Measurements from ENCODE around the gene ADCY1.

The ADCY1 gene

DNA sequence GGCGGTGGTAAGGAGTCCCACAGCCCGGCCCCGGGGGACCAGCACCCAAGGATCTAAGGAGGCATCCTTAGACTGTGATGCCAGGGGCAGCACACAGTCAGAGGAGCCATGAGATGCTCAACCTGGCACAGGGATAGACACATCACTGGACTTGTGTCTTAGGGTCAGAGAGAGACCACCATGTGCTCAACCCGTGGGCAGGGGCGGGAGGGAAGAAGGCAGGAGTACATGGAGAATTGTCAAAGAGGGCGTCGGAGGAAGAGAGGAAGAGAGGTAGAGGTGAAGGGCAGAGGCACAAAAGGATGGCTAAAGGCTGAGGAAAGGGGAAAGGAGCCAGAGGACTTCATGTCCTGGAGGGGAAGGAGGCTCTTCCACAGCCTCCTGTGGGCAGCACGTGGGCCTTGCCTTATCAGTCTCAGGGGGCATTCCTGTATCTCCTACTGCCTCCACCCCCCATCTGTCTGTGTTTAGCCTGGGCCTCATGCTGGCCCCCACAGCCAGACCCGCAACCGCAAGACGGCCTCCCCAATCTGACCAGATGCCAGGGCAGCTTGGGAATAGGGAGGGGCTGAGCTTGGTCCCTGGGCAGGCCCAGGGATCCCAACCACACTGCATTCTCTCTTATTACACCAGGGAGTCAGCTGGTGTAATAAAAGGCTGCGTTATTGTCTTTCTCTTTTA, 2.2 kb downstream of the ADCY1 start:
- DNase-seq (ENCODE audit: low read depth in 2 of 2), result no peak

DNA sequence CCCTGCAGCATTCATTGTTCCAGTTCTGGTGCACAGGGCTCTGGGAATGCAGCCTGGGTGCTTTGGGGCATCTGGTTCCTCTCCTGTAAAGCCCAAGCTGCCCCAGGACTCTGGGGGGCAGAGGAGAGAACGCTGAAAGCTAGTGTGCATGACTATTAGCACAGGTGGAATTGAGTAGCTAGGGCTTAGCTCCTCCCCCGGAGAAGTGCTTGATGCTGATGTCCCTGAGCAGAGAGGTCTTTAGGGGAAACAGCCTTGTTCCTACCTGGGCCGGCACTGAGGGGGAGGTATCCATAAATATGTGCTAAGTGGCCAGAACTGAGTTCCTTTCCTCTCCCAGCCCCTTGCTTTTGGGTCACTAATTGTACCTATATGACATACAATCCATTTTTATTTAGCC, 3.9 kb downstream of the ADCY1 start:
- no peak for DNase-seq (ENCODE audit: low read depth in 2 of 2)

DNA sequence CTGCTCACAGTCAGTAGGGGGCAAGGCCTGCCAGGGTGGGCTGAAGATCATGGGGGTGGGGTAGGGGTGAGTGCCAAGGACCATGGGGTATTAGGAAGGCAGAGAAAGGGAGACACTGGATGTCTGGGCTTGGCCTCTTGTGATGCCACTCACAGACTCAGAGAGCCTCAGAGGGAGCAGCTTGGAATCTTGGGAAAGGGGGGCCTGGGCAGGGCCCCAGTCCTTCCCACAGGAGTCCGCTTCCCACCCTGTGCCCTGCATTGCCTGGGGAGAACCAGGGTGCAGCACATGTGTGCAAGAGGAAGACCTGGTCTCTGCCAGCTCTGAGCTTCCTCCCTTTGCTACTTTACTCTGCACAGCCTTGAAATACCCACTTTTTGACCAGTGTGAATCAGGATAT, 4.3 kb downstream of the ADCY1 start:
- no peak for DNase-seq (ENCODE audit: low read depth in 2 of 2)

DNA sequence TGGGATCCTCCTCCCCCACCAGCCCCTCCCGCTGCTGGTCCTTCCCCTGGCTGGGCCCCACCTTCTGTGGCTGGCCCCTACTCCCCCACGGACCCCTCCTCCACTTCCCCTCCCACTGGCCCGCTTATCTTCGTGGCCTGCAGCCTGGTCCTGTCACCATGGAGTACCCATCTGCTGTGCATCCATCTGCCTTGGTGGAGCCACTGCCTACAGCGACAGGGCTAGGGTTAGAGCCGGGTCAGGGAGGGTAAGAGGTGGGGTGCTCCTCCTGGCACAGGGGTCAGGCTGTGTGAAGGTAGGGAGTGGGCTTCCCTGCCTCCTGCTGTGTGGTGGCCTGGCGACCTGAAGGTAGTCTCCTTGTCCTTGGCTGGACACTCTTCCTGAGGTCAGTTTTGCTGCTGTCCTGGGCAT, 5.2 kb downstream of the ADCY1 start:
- no peak for DNase-seq (ENCODE audit: low read depth in 2 of 2)

DNA sequence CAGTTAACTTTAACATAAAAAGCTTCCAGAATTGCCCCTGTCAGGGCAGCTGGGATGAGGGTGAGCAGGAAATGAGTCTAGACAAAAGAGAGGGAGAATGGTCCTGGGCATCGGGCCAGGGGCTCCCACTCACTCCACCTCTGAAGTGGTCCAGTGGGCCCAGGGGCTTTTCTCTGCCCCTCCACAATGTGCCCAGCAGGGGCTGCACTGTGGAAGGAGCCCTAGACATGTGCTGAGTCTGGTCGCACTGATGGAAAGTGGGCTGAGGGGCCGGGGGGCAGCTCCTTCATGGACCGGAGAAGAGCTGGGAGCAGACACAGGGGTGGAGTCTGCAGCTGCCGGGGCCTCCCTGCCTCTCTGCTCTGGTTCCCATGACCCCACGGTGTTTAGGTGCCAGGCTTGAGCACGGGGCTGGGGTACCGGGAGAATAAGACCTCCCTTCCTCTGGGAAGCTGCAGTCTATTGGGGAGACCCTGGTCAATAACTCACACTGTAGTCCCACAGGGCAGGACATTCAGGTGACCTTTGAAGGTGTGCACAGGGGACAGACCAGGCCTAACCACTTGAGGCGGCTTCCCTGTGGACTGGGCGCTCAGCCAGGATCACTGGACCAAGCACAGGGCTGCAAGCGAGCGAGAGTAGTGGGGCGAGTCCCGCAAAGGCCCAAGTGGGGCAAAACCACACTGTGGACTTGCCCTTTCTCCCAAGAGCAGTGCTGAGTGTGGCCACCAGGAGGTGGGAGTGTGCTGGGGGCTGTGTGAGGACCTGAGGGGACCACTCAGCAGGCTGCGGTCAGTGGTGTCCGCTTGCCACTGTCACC, 6.1 kb downstream of the ADCY1 start:
- no peak for DNase-seq (ENCODE audit: low read depth in 2 of 2)

DNA sequence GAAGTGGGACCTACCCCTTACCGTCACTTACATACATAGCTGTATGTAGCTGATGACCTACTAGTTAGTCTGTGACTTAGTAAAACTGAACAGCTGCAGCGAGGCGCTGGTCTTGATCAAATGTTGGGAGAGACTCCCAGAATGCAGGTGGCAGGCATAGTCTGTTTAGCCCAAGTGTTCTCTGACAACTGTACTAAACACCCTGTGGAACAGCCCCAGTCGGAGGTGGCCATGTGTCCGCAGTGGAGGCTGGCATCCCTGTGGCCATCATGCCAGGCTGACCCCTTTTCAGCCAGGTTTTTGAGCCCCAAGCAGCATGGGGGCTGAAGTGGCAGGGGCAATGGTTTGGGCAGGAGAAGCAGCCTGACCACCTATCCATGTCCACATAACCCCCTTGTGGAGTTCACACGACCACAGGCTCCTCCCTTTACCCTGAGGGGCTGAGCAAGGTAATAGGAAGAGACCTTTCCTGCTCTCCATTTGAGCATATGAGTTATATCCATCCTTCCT, 7.2 kb downstream of the ADCY1 start:
- no peak for DNase-seq (ENCODE audit: low read depth in 2 of 2)

DNA sequence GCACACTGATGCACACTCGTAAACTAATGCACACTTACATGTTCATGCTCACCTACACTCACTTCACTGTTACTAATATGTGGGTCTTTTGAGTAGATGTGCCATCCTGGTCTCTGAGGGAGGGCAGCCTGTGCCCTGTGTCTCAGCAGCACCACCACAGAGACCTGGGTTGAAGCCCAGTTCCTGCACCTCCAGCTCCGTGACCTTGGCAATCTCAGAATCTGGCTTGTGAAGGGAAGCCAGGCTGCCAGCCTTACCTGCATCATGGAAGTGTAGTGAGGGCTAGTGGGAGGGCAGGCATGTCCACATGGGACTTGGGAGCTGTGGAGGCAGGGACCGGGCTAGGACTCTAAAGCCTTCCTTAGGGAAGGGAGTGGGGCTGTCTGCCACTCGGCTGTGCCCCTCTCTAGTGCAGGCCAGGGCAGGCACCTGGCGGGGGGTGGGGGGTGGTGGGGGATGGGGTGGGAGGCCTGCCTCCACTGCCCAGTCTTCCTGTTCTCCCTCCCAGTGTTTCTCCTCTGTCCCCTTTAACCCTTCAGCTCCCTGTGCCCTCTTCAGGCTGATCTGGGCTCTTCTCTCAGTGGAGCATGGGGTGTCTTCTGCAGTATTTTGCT, 8.1 kb downstream of the ADCY1 start:
- no peak for DNase-seq (ENCODE audit: low read depth in 2 of 2)

DNA sequence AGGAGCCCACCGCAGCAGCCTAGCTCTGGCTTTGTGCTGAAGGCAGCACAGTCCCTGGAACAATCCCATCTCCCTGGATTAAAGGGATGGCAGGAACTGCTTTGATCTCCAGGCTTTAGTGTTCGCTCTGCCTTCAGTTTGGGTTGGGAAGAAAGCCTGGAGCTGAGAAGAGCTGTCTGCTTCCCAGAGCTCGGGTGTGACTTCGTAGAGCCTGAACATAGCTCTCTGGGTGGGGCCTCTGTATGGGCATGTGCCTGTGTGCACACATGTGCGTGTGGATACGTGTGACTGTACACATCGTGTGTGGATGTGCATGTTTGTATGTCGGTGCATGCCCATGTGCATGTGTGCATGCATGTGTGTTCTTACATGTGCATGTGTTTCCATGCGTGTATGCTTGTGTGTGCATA, 8.7 kb downstream of the ADCY1 start:
- no peak for DNase-seq (ENCODE audit: low read depth in 2 of 2)

DNA sequence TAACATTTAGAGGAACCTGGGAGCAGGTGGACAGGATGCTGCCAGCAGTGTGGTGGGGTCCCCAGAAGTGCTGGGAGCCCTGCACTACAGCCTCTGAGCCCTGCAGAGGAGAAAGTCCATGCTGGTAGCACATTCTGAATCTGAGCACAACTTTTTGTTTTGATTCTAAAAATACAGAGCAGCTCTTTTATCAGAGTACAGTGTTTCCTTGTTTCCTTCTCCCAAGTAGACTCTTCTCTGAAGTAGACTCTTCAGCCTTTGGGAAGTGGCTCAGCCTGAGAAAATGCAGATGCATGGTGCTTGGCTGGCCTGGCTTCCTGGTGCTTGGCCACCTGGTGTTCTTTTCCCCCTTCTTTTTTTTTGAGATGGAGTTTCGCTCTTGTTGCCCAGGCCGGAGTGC, 9.1 kb downstream of the ADCY1 start:
- no peak for DNase-seq (ENCODE audit: low read depth in 2 of 2)

DNA sequence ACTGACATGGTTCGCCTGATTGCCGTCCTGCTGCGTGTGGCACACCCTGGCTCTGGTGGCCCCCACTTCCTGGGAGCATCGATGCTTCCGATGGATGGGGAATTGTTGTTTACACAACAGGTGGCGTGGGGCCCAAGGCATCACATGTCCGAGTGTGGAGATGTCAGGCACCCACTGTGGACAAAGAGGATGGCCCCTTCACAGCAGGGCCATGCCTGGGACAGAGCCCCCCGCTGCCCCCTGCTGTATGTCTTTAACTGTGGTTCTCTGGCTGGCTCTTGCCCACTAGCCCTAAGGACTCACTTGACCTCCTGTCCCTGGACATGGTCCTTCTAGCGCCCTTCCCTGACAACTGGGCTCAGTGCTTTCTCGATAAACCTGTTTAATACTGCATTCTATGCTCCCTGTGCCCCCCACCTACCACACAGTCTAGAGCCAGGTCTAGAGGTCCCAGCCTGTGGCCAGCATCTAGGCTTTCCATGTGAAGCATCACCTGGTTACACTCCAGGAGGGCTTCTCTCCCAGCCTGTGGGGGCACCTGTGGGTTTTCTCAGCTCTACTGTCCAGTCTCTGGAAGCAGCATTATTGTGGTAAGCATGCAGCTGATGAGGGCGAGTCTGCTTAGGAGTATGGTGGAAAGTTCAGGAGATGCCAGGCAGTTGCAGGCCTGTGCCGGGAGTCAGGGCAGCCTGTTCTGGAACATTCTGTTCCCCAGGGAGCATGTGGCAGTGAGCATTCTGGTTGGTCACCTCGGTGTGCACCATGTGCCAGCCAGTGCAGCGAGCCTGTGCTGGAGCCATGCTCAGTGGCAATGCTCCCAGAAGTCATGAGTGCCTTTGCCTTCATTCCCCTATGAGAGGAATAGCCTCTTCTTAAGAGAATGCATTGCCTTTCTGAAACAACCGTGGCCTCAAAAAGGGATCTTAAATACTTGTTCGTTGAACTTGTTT, 10.4 kb downstream of the ADCY1 start:
- no peak for DNase-seq (ENCODE audit: low read depth in 2 of 2)

DNA sequence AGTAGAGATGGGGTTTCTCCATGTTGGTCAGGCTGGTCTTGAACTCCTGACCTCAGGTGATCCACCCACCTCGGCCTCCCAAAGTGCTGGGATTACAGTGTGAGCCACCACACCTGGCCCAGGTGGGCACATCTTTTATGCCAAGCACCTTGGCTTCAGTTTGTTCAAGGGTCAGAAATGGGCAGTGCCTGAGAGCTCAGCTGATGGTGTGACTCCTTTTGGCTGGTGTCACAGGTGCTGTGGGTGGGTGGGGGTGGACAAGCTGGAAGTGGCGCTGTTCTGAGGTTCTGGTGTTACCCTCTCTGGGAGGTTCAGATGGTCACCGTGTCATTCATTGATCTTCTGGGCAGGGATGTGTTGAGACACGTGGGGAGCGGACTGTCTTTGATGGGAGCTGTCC, 11.5 kb downstream of the ADCY1 start:
- no peak for DNase-seq (ENCODE audit: low read depth in 2 of 2)

DNA sequence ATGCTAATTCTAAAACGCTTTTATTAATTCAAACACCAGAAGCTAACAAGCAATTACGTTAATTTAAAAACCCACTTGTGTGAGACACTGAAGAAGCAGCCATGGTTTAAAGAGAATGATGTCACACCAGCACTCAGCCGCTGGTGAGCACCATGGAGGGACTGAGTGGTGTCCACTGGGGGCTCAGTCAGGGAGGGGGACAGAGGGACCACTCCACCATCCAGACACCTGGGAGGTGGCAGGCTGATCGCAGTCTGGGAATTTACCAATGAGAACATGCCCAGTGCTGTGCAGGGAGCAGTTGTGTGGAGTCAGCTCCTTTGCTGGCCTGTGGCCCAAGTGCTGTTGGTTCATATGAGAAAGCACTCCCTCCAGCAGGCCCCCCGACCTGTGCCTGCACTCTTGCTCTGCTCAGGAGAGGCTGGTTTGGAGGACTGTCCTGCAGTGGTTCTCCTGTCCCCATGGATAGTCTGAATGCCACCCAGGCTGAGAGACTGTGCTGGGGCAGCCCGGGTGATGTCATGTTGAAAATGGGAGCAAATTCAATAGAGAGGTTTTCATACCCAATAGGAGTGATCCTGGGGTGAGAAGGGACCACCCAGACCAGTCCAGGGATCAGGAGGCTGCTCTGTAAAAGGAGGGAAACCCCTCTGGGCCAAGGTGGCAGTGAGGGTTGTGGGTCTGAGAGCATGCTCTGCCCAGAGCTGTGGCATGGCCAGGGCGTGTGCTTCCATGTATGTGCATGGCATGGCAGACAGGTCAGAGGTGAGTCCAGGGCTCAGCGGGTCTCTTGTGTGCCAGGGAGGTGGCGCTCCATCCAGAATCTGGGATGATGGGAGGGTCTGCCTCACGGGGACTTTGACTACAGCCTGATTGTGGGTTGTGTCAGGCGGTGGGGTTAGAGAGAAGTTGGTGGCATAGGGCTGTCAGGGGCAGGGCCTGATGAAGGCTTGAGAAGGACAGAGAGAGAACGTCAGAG, 12.7 kb downstream of the ADCY1 start:
- DNase-seq (ENCODE audit: low read depth in 2 of 2), result no peak

DNA sequence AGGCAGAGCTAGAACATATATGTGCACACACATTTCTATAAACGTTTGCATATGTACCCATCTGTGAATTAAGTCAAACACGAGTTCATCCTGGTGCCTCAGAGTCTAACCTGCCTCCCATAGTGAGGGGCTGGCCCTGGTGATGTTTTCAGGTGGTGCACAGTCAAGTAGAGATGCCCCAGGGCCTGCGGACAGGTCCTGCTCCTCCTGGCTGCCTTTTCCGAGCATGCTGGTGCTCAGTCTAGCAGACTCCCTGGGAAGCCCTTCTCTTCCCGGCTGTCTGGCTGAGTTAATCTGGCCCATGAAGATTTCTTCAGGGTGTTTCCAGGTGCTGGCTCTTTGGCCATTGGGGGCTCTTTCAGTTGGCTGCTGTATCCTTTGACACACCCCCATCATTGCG, 14.3 kb downstream of the ADCY1 start:
- no peak for DNase-seq (ENCODE audit: low read depth in 2 of 2)

DNA sequence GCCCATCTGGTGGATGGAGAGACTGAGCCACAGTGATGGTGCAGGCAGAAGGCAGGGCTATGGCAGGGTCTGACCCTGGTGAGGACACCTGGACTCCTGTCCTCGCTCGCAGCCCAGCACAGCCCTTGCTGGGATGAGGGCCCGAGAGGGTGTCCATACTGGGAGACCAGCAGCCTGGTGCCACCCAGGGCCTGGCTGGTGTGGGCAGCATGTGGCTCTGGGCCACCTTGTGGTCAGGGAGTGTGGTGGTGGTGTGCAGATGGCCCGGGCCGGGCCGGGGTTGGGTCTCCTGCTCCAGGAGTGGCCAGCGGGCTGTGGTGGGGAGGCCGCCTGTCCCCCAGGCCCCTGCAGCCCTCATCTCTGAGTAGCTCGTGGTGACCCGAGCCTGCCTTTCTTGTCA, 14.9 kb downstream of the ADCY1 start:
- no peak for DNase-seq (ENCODE audit: low read depth in 2 of 2)

DNA sequence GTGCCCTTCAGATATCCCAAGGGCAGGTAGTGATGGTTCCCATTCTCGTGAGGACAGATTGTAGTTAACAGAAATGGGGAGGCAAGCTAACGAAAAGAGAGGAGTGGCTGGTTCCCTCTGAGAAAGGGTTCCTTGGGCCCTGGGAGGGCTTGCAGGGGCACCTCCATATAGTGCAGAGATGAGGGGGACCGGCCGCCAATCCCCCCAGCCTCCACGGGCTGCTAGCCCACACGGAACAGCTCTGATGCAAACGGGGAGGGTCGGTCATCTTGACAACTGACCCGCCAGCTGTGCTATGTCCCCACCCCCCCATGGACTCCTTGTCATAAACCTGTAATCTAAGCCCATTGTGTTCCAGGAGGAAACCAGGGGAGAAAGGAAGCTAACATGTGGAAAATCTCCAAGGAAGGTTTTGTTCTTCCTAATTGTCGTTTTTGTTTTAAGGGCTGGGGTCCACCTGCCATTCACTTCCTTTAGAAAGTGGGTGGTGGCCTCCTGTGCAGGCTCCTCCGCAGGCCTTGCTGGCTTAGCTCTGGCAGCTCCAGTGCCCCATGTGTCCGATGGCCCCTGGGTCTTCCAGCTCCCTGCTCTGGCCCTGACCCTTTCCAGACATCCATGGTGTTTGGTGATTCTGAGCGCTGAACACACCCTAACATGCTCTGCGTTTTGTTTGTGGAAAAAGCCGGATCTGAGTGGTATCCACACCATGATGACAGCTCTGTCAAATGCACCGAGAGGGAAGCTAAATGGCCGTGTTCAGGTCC, 15.9 kb downstream of the ADCY1 start:
- DNase-seq (ENCODE audit: low read depth in 2 of 2), result no peak

DNA sequence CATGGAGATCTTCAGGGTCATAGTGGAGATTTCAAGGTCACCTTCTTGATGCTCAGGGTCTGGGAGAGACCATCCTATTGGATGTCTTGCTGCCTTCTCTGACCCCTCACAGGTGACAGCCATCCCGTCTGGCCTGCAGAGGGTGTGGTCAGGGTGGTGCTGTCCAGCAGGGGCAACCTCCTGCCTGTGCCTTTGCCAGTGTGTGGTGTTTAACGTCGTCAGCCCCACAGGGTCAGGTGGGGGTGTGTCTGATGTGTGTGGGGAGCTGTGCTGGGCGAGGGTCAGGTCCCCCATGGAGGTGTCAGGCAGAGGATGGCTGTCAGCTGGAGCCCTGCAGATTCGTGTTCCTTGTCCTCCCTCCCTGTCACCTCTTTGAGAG, 16.5 kb downstream of the ADCY1 start:
- no peak for DNase-seq (ENCODE audit: low read depth in 2 of 2)

DNA sequence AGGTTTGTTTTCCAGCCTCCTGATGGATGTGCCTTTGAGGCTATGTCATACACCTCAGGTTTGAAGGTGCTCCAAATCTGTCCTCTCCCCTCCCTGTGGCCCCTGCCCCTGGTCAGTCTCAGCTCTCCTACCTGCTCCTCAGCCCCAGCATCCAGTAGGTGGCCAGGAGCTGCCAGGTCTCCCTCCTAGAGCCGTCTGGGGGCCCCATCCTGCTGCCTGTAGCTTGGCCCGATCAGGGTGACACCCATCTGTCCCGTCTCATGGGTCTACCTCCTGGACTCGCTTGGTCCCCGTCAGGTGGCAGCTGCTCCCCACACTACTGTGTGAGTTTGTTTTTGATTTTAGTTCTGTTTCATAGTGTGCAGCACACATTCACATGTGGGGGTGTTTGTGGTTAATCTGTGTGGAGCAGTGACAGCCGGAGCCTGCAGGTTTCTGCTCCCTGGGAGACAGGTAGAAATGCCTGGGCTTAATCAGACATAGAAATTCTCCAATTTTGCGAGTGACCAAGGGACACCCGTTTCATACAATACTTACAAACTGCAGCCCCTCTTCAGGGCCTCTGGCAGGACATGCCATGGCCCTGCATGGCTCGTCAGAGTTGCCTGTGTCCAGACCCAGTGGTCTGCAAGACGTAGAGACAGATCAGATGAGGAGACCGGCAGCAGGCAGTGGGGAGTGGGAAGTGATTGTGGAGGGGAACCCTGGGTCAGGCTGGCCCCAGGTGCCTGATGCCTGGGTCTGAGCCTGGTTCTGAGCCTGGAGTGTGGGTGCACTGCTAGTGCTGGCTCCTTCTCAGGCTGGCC, 17.1 kb downstream of the ADCY1 start:
- DNase-seq (ENCODE audit: low read depth in 2 of 2), result no peak

DNA sequence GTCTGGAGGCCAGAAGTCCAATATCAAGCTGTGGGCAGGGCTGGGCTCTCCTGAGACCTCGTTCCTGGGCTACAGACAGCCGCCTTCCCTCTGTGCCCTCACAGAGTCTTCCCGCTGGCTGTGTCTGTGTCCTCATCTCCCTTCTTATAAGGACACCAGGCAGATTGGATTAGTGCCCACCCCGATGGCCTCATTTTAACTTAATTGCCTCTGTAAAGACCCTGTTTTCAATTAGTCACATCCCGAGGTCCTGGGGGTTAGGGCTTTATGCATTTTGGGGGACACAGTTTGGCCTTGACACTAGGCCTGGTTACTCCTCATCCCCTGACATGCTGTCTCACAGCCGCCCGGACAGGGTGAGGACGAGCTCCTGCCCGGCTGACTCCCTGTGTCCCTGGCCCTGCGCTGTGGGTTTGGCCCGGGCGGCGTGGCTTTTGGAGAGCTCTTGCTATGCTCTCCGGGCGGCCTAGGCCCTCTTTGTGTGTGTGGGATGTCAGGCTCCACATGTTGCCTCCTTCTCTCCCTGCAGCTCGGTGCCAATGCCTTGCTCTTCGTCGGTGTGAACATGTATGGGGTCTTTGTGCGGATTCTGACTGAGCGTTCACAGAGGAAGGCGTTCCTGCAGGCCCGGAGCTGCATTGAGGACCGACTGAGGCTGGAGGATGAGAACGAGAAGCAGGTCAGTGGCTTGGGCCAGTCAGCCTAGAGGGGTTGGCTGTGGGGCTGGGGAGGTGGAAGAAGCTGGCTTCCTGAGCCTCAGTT, 18.2 kb downstream of the ADCY1 start:
- DNase-seq (ENCODE audit: low read depth in 2 of 2), result no peak

Measured in stimulated activated CD8-positive, alpha-beta memory T cell treated with anti-CD3 and anti-CD28 coated beads, Interleukin-2, amount 100 ng/mL, for 1 hour (primary cell).